ENCODE results near the gene DLX3. TPM values are rescaled to one million over a fixed set of nuclear protein-coding genes. Genes with fewer than 3 reads are reported as not detected.
A peak's percentile ranks its signal among the peaks of the same experiment; 100 is the strongest.

The DLX3 gene
- total and polyA plus RNA-seq, 2 experiments from 2014 or later = 0.63 to 2.1 TPM

GRCh38 chr17:49955157-49955556 is 39.9 kb downstream of the DLX3 start:
- no peak for DNase-seq (ENCODE audit: low read depth in 1 of 2, low spot score in 1 of 2)

GRCh38 chr17:49952912-49953497 is 42.0 kb downstream of the DLX3 start:
- no peak overlapping the region for H3K27ac ChIP-seq
- peaks cover 17% of the 10 kb centered on the region for H3K27me3 ChIP-seq
- DNase-seq (ENCODE audit: low read depth in 1 of 2, low spot score in 1 of 2) = peak in 1 of 2 donors; percentile 21
- no peaks in the 10 kb centered on the region for H3K9me3 ChIP-seq (ENCODE audit: low read depth)
- H3K4me3 ChIP-seq = no peak overlapping the region
- no peaks in the 10 kb centered on the region for H3K36me3 ChIP-seq
- no peaks in the 10 kb centered on the region for H3K4me1 ChIP-seq (ENCODE audit: low read depth)
- TF ChIP-seq CTCF (IDR thresholded peaks at IDR 0.05; ENCODE audit: low read depth, low read length) = no peak

More at GRCh38 chr17:49955157-49955556, 39.9 kb downstream of the DLX3 start:
- H3K27me3 ChIP-seq = peaks cover 30% of the 10 kb centered on the region
- H3K4me3 ChIP-seq = no peak overlapping the region
- no peaks in the 10 kb centered on the region for H3K4me1 ChIP-seq (ENCODE audit: low read depth)
- H3K9me3 ChIP-seq (ENCODE audit: low read depth) = no peaks in the 10 kb centered on the region
- no peaks in the 10 kb centered on the region for H3K36me3 ChIP-seq
- no peak overlapping the region for H3K27ac ChIP-seq
- TF ChIP-seq CTCF (IDR thresholded peaks at IDR 0.05; ENCODE audit: low read depth, low read length) = no peak

GRCh38 chr17:49952209-49952911 is 42.7 kb downstream of the DLX3 start:
- Histone ChIP-seq H3K27ac (no peak overlapping the region), H3K4me3 (no peak overlapping the region), H3K4me1 (ENCODE audit: low read depth) (no peaks in the 10 kb centered on the region), H3K9me3 (ENCODE audit: low read depth) (no peaks in the 10 kb centered on the region), H3K27me3 (peaks cover 15% of the 10 kb centered on the region), H3K36me3 (no peaks in the 10 kb centered on the region)
- DNase-seq (ENCODE audit: low read depth in 1 of 2, low spot score in 1 of 2) = peak; percentile 74 to 86
- TF ChIP-seq CTCF (IDR thresholded peaks at IDR 0.05; ENCODE audit: low read depth, low read length) = peak; percentile 98

GRCh38 chr17:49951362-49952082 is 43.5 kb downstream of the DLX3 start:
- Histone ChIP-seq H3K27me3 (peaks cover 6% of the 10 kb centered on the region), H3K36me3 (no peaks in the 10 kb centered on the region)
- DNase-seq (ENCODE audit: low read depth in 1 of 2, low spot score in 1 of 2) = no peak

GRCh38 chr17:49949634-49950033 is 45.4 kb downstream of the DLX3 start:
- H3K27me3 ChIP-seq = peaks cover 3% of the 10 kb centered on the region
- no peak for TF ChIP-seq CTCF (IDR thresholded peaks at IDR 0.05; ENCODE audit: low read depth, low read length)

More at GRCh38 chr17:49951362-49952082, 43.5 kb downstream of the DLX3 start:
- Histone ChIP-seq H3K27ac (no peak overlapping the region), H3K4me1 (ENCODE audit: low read depth) (no peaks in the 10 kb centered on the region), H3K4me3 (no peak overlapping the region), H3K9me3 (ENCODE audit: low read depth) (no peaks in the 10 kb centered on the region)
- TF ChIP-seq CTCF (IDR thresholded peaks at IDR 0.05; ENCODE audit: low read depth, low read length) = no peak

More at GRCh38 chr17:49949634-49950033, 45.4 kb downstream of the DLX3 start:
- no peak overlapping the region for H3K4me3 ChIP-seq
- H3K4me1 ChIP-seq (ENCODE audit: low read depth) = no peaks in the 10 kb centered on the region
- H3K27ac ChIP-seq = no peak overlapping the region
- no peaks in the 10 kb centered on the region for H3K9me3 ChIP-seq (ENCODE audit: low read depth)
- H3K36me3 ChIP-seq = no peaks in the 10 kb centered on the region
- no peak for DNase-seq (ENCODE audit: low read depth in 1 of 2, low spot score in 1 of 2)
